ENCODE data around the gene THAP4. TPM values are rescaled to one million over a fixed set of nuclear protein-coding genes. Genes with fewer than 3 reads are reported as not detected.
A peak's percentile ranks its signal among the peaks of the same experiment; 100 is the strongest.

THAP4 gene
- total and polyA plus RNA-seq, 2 of the 13 experiments (the other 11 are each of a cell fraction or from before 2014, with no cell fraction given), result 59.7 to 75.7 TPM

DNA sequence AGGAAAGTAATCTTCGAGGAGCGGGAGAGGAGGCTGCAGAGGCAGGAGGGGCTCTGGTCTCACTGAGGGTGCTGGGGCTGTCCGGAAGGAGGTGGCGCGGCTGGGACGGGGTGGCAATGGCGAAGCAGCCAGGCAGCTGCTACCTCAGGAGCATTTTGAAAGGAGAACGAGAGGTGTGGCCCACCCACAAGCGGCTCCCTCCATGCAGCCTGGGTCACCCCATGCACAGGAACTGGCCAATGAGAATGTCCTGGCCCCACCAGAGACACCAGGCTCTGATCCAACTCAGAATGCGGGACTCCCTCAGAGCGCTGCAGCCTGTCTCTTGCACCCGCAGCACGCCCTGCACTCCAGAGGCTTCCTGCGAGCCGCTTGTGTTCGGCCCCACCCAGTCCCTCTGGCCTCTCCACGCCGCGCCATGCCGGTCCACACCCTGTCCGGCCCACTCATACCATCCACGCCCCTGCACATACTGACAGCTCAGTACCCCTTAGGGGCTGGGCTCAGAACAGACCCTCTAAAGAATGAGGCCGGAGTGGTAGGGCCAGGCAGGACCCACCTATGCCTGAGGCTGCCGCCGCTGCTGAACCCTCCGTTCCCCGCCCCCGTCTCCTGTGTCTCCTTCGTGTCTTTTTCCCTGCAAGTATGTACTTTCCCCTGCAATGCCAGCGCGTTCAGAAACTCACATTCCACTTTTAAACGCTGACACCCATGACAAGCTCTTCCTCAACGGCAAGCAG lies 84.8 kb downstream of the THAP4 start (continued):
- TF ChIP-seq, protein P1, sequence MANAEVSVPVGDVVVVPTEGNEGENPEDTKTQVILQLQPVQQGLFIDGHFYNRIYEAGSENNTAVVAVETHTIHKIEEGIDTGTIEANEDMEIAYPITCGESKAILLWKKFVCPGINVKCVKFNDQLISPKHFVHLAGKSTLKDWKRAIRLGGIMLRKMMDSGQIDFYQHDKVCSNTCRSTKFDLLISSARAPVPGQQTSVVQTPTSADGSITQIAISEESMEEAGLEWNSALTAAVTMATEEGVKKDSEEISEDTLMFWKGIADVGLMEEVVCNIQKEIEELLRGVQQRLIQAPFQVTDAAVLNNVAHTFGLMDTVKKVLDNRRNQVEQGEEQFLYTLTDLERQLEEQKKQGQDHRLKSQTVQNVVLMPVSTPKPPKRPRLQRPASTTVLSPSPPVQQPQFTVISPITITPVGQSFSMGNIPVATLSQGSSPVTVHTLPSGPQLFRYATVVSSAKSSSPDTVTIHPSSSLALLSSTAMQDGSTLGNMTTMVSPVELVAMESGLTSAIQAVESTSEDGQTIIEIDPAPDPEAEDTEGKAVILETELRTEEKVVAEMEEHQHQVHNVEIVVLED (CRISPR knock-in tag; IDR thresholded peaks at IDR 0.05; ENCODE audit: borderline replicate concordance), result no peak
- no peak for TF ChIP-seq MLLT10 (CRISPR knock-in tag; IDR thresholded peaks at IDR 0.05)
- peak; percentile 72; the same call in 1 of the 2 replicates for TF ChIP-seq ZNF891 (CRISPR knock-in tag; IDR thresholded peaks at IDR 0.05)
- no peak for TF ChIP-seq ZNF382 (CRISPR knock-in tag; IDR thresholded peaks at IDR 0.05; ENCODE audit: borderline replicate concordance)
- no peak for TF ChIP-seq SALL2 (CRISPR knock-in tag; IDR thresholded peaks at IDR 0.05)
- TF ChIP-seq KDM3A (CRISPR knock-in tag; IDR thresholded peaks at IDR 0.05; ENCODE audit: low read depth), result no peak
- no peak; the same call in 1 of the 2 replicates for TF ChIP-seq YEATS4 (CRISPR knock-in tag; IDR thresholded peaks at IDR 0.05; ENCODE audit: borderline replicate concordance)
- TF ChIP-seq PAX8 (CRISPR knock-in tag; IDR thresholded peaks at IDR 0.05; ENCODE audit: borderline replicate concordance), result no peak
- no peak for TF ChIP-seq ZNF317 (CRISPR knock-in tag; IDR thresholded peaks at IDR 0.05)
- TF ChIP-seq, protein P2, sequence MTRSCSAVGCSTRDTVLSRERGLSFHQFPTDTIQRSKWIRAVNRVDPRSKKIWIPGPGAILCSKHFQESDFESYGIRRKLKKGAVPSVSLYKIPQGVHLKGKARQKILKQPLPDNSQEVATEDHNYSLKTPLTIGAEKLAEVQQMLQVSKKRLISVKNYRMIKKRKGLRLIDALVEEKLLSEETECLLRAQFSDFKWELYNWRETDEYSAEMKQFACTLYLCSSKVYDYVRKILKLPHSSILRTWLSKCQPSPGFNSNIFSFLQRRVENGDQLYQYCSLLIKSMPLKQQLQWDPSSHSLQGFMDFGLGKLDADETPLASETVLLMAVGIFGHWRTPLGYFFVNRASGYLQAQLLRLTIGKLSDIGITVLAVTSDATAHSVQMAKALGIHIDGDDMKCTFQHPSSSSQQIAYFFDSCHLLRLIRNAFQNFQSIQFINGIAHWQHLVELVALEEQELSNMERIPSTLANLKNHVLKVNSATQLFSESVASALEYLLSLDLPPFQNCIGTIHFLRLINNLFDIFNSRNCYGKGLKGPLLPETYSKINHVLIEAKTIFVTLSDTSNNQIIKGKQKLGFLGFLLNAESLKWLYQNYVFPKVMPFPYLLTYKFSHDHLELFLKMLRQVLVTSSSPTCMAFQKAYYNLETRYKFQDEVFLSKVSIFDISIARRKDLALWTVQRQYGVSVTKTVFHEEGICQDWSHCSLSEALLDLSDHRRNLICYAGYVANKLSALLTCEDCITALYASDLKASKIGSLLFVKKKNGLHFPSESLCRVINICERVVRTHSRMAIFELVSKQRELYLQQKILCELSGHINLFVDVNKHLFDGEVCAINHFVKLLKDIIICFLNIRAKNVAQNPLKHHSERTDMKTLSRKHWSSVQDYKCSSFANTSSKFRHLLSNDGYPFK (CRISPR knock-in tag; IDR thresholded peaks at IDR 0.05; ENCODE audit: borderline replicate concordance), result no peak
- TF ChIP-seq, protein P3, sequence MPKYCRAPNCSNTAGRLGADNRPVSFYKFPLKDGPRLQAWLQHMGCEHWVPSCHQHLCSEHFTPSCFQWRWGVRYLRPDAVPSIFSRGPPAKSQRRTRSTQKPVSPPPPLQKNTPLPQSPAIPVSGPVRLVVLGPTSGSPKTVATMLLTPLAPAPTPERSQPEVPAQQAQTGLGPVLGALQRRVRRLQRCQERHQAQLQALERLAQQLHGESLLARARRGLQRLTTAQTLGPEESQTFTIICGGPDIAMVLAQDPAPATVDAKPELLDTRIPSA (CRISPR knock-in tag; IDR thresholded peaks at IDR 0.05; ENCODE audit: borderline replicate concordance), result 0 out of 2 replicates have a peak, but pooled peaks have one; percentile 64
- no peak for TF ChIP-seq ZNF672 (CRISPR knock-in tag; IDR thresholded peaks at IDR 0.05)
- no peak for TF ChIP-seq RORA (CRISPR knock-in tag; IDR thresholded peaks at IDR 0.05)
- peak; percentile 86 for TF ChIP-seq ZNF546 (CRISPR knock-in tag; conservative IDR thresholded peaks at IDR 0.05)
- no peak for TF ChIP-seq PHF20 (CRISPR knock-in tag; IDR thresholded peaks at IDR 0.05)
- TF ChIP-seq ZNF607 (CRISPR knock-in tag; IDR thresholded peaks at IDR 0.05; ENCODE audit: borderline replicate concordance), result peak; percentile 92
- no peak for TF ChIP-seq TSC22D2 (CRISPR knock-in tag; IDR thresholded peaks at IDR 0.05; ENCODE audit: borderline replicate concordance)
- TF ChIP-seq TARDBP (CRISPR knock-in tag; IDR thresholded peaks at IDR 0.05), result no peak
- no peak; the same call in 1 of the 2 replicates for TF ChIP-seq TBX2 (CRISPR knock-in tag; IDR thresholded peaks at IDR 0.05; ENCODE audit: borderline replicate concordance)
- TF ChIP-seq SOX5 (CRISPR knock-in tag; IDR thresholded peaks at IDR 0.05; ENCODE audit: borderline replicate concordance), result no peak
- peak; percentile 42; the same call in 1 of the 2 replicates for TF ChIP-seq ZNF598 (CRISPR knock-in tag; IDR thresholded peaks at IDR 0.05; ENCODE audit: borderline replicate concordance)
- no peak for TF ChIP-seq MATR3 (CRISPR knock-in tag; IDR thresholded peaks at IDR 0.05)
